Spleen (tissue), 7 donors: ENCODE data around the gene LRSAM1.

Source experiments
- CTCF ChIP-seq, 11 experiments: fragments of 200-600 bp in 7 of 11; fragments of 450-650 bp in 4 of 11; sonication (generic) in 4 of 11; IDR thresholded peaks in 8 of 11; conservative IDR thresholded peaks in 3 of 11; 1 replicate in 7 of 11; 2 replicates in 4 of 11; pipeline versions ENCODE4 v1.4.0 to v1.8.0; 2016 to 2021; ENCODE audit warnings: antibody characterized with exemption in 11 of 11, inconsistent platforms in 4 of 11, mild to moderate bottlenecking in 1 of 11
- POLR2A ChIP-seq, 3 donors: fragments of 450-650 bp; IDR thresholded peaks; one replicate each; pipeline ENCODE4 v1.5.1; 2017; ENCODE audit warnings: antibody characterized with exemption in 3 of 3, mild to moderate bottlenecking in 1 of 3
- POLR2AphosphoS5 ChIP-seq, 3 donors: sonication (generic); formaldehyde crosslinking; IDR thresholded peaks; one replicate each; pipeline ENCODE4 v1.5.1; 2017; ENCODE audit warnings: antibody characterized with exemption in 3 of 3
- donor health status: DM: no; HTN: no; CAD: no; lungs with moderate emphysema.
- donor health status: DM: no; HTN: no; CAD: no.
- donor health status: DM: no; HTN: no; CAD: no.

- no peak for TF ChIP-seq CTCF (IDR thresholded peaks at IDR 0.05 in 8 of 11, conservative IDR thresholded peaks at IDR 0.05 in 3 of 11)
- TF ChIP-seq POLR2A (IDR thresholded peaks at IDR 0.05): no peak
- TF ChIP-seq POLR2AphosphoS5 (IDR thresholded peaks at IDR 0.05): no peak
Observed at GRCh38 chr9:127531676-127532075, 80.4 kb downstream of the LRSAM1 start.
